Upper lobe of right lung (tissue), 1 donor: ENCODE results near the gene SLC9A1. TPM values are rescaled to one million over a fixed set of nuclear protein-coding genes. Genes with fewer than 3 reads are reported as not detected.

Source experiments
- ATAC-seq: fragments of 200-7000 bp; cut with Tn5 transposase; one replicate; pipeline ENCODE4 v1.9.1; 2020; ENCODE audit warnings: mild to moderate bottlenecking, moderate library complexity
- DNase-seq: peaks from one replicate; pipeline ENCODE4 v3.0.0-alpha.2; 2020
- H3K27ac ChIP-seq: fragments of 200-600 bp; one replicate; pipeline ENCODE4 v1.8.0; 2022
- H3K27me3 ChIP-seq: fragments of 200-600 bp; one replicate; pipeline ENCODE4 v1.8.0; 2022; ENCODE audit warnings: mild to moderate bottlenecking
- H3K36me3 ChIP-seq: fragments of 200-600 bp; one replicate; pipeline ENCODE4 v1.8.0; 2022
- H3K4me1 ChIP-seq: fragments of 200-600 bp; one replicate; pipeline ENCODE4 v1.8.0; 2022
- H3K4me3 ChIP-seq: fragments of 200-600 bp; one replicate; pipeline ENCODE4 v1.8.0; 2022; ENCODE audit warnings: mild to moderate bottlenecking
- H3K9me3 ChIP-seq: fragments of 200-600 bp; one replicate; pipeline ENCODE4 v1.8.0; 2022
- intact Hi-C: fragments of 100-400 bp; cut with DNase I; formaldehyde crosslinking; loops from one replicate; pipeline ENCODE4 v1.11.0; 2022
- total RNA-seq: library from RNA; stranded (reverse); fragmentation: NEBNext Ultra II Directional; extraction: Animal tissue kit (Norgen Biotek cat#: 25700); gene quantifications from one replicate; pipeline ENCODE4 v1.2.1, GENCODE V29; 2021
- TF ChIP-seq, protein P1 (sequence below): fragments of 200-600 bp; IDR thresholded peaks from one replicate; pipeline ENCODE4 v1.8.0; 2022; ENCODE audit warnings: antibody characterized with exemption
- donor health status: DM: no; HTN: yes; CAD: no; lungs with severe emphysema.

SLC9A1 gene
- total RNA-seq, 1 donor from 2014 or later, result 62.4 TPM

DNA sequence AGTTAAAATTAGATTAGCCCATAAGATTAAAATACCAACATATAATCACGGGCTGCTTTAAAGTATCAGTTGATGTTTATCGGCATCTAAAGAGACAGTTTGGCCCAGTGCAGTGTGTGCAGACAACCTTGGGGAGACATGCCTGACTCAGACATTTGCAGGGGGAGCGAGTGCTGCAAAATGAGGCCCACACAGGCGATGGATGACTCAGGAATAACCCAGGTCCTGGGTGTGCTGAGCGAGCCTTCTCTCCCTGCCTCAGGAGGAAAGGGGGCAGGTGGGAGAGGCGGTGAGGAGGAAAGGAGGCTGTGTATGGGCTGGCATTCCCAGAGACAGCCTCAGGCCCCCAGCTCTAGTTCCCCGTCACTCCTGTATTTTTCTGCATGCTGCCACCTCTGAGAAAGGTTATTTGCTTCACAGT is 9.0 kb downstream of the SLC9A1 start:
- Histone ChIP-seq H3K9me3 (no peaks in the 10 kb centered on the region), H3K27ac (peak overlapping the region; percentile 12), H3K36me3 (no peaks in the 10 kb centered on the region), H3K4me3 (no peak overlapping the region), H3K27me3 (no peaks in the 10 kb centered on the region), H3K4me1 (peaks cover 65% of the 10 kb centered on the region)
- TF ChIP-seq, protein P1, sequence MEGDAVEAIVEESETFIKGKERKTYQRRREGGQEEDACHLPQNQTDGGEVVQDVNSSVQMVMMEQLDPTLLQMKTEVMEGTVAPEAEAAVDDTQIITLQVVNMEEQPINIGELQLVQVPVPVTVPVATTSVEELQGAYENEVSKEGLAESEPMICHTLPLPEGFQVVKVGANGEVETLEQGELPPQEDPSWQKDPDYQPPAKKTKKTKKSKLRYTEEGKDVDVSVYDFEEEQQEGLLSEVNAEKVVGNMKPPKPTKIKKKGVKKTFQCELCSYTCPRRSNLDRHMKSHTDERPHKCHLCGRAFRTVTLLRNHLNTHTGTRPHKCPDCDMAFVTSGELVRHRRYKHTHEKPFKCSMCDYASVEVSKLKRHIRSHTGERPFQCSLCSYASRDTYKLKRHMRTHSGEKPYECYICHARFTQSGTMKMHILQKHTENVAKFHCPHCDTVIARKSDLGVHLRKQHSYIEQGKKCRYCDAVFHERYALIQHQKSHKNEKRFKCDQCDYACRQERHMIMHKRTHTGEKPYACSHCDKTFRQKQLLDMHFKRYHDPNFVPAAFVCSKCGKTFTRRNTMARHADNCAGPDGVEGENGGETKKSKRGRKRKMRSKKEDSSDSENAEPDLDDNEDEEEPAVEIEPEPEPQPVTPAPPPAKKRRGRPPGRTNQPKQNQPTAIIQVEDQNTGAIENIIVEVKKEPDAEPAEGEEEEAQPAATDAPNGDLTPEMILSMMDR, result no peak
- DNase-seq (no peak), ATAC-seq (no peak)
- intact Hi-C loops, result no loop called here

DNA sequence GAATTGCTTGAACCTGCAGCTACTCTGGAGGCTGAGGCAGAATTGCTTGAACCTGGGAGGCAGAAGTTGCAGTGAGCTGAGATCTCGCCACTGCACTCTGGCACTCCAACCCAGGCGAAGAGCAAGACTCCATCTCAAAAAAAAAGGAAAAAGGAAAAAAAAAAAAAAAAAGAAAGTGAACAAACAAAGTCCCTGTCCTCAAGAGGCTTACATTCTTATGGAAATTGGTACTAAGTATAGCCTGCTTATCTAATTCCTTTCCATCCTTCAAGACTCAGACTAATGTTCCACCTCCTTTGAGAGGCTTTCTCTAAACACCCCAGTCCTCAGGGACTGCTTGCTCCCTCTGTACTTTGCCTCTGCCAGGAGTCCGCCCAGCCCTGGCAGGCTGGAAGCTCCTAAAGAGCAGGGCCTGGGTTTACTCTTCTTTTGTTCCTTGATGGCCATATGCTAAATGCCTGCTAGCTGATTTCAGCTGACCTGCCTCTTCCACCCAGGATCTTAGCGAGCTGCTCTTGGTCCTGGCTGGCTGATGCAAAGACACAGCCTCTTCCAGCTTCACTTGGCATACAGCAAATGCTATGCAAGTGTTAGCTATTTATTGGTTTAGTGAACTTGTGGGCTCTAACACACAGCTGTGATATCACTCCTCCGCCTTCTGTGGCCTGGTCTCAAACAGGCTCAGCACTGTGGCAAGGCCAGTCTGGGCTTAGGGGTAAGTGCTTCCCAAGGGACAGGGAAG is 9.8 kb downstream of the SLC9A1 start:
- peak overlapping the region; percentile 12 for H3K27ac ChIP-seq
- no peaks in the 10 kb centered on the region for H3K36me3 ChIP-seq
- no peaks in the 10 kb centered on the region for H3K27me3 ChIP-seq
- peaks cover 63% of the 10 kb centered on the region for H3K4me1 ChIP-seq
- no peaks in the 10 kb centered on the region for H3K9me3 ChIP-seq
- DNase-seq, result no peak
- intact Hi-C loops, result no loop called here
- no peak overlapping the region for H3K4me3 ChIP-seq
- TF ChIP-seq, protein P1, result no peak
- peak; percentile 47 for ATAC-seq

DNA sequence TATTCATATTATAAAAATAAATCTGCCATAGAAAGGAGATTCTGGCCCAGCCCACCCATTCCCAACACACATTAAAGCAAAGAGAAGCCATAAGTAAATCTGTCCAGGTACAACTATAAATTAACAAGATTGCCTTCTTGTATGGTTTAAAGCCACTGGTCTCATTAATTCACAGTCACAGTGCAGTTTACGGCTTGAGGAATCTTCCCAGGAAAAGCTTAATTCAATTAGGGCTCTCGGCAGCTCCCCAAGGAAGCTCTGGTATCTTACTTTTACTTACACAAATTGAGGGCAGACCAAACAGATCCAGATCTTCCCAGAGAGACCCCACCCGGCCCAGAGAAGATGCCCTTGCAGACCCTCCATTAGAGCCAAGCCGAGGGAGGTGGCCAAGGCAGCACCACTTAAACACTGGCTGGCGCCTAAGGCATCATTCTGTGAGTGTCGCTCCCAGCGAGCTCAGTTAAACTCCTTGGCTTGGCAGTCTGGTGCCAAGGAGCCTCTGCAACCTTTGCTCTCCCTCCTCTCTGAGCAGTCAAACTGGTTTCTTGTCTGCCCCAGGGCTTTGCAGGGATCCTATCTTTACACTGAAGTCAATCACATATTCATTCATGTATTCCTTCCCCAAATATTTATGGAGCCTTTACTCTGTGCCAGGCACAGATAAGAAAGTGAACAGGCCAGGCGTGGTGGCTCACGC is 10.7 kb downstream of the SLC9A1 start:
- Histone ChIP-seq H3K9me3 (no peaks in the 10 kb centered on the region), H3K36me3 (no peaks in the 10 kb centered on the region), H3K27me3 (no peaks in the 10 kb centered on the region), H3K27ac (peak overlapping the region; percentile 12), H3K4me3 (no peak overlapping the region), H3K4me1 (peaks cover 60% of the 10 kb centered on the region)
- TF ChIP-seq, protein P1, result no peak
- DNase-seq (no peak), ATAC-seq (peak; percentile 52)
- intact Hi-C loops, result no loop called here

DNA sequence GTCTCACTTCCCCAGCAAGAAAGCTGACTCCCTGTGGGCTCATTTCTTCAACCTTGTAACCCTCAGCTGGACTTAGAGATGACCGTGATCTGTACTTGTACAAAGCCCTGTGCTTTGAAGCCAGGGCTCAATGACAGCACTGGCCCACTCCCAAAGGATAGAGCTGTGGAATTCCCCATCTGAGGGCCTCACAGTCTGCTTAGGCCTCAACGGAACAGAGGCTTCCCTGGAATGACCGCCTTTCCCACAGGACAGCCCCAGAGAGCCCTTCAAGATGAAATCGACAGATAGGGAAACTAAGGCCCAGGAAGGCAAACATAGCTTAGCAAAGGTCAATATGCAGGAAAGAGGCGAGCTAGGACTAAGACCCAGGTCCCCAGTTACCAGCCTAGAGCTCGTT is 11.5 kb downstream of the SLC9A1 start:
- H3K36me3 ChIP-seq, result no peaks in the 10 kb centered on the region
- TF ChIP-seq, protein P1, result no peak
- H3K4me3 ChIP-seq, result no peak overlapping the region
- H3K4me1 ChIP-seq, result peaks cover 62% of the 10 kb centered on the region
- no peaks in the 10 kb centered on the region for H3K9me3 ChIP-seq
- no peak for ATAC-seq
- no peaks in the 10 kb centered on the region for H3K27me3 ChIP-seq
- intact Hi-C loops, result no loop called here
- H3K27ac ChIP-seq, result no peak overlapping the region
- no peak for DNase-seq

DNA sequence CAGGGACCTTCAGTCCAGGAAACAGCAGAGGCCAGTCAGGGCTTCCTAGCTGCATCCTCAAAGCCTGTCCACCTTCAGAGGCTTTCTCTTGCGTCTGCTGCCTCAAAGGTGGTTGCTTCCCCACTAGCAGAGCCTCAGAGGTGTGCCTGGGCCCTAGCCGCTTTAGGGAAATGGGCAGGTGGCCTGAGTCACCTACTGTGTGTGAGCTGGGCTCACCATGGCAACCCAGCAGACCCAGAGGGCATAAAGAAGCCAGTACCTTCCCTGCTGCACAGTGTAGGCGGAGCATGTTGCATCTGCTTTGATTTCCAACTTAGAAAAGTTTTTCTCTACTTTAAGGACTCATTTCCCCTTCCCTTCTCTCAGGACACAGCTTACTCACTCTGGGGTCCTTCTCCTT is 12.5 kb downstream of the SLC9A1 start:
- H3K27ac ChIP-seq, result no peak overlapping the region
- intact Hi-C loops, result no loop called here

More for the DNA sequence above, 12.5 kb downstream of the SLC9A1 start:
- Histone ChIP-seq H3K4me1 (peaks cover 63% of the 10 kb centered on the region), H3K36me3 (no peaks in the 10 kb centered on the region), H3K9me3 (no peaks in the 10 kb centered on the region), H3K27me3 (no peaks in the 10 kb centered on the region), H3K4me3 (no peak overlapping the region)
- ATAC-seq (no peak), DNase-seq (no peak)
- TF ChIP-seq, protein P1, result no peak
